ENCODE results near the gene TMEM35B. TPM values are rescaled to one million over a fixed set of nuclear protein-coding genes. Genes with fewer than 3 reads are reported as not detected.

Gene TMEM35B
- total and polyA plus RNA-seq, 4 donors: 31.3 to 68.4 (median 42.9) TPM

- H3K27me3 ChIP-seq (ENCODE audit: control insufficient read depth in 3 of 3, insufficient read depth in 3 of 3, low read length in 2 of 3): peaks cover 0 to 5% (median 0%) of the 10 kb centered on the region in 3 donors
- 80 to 83% methylated on average over 2 of the region's 2 CpGs for WGBS, 2 donors
These were observed 4.4 kb downstream of the TMEM35B start for GRCh38 chr1:34980715-34981114.

GRCh38 chr1:34978921-34979320, 6.2 kb downstream of the TMEM35B start:
- WGBS, 2 donors: 70 to 73% methylated on average over 6 of the region's 6 CpGs
- TF ChIP-seq CTCF (IDR thresholded peaks at IDR 0.05; ENCODE audit: control extremely low read depth, extremely low read depth): no peak
- H3K9ac ChIP-seq (ENCODE audit: insufficient read depth in 1 of 2, low read length in 2 of 2): no peak overlapping the region

More at GRCh38 chr1:34980715-34981114, 4.4 kb downstream of the TMEM35B start:
- Histone ChIP-seq H3K9ac (ENCODE audit: insufficient read depth in 1 of 2, low read length in 2 of 2) (no peak overlapping the region), H3K4me3 (no peak overlapping the region), H3K9me3 (ENCODE audit: control insufficient read depth in 4 of 4, insufficient read depth in 3 of 4, low read length in 3 of 4) (no peaks in the 10 kb centered on the region), H3K27ac (ENCODE audit: low read depth in 1 of 2, low read length in 1 of 2) (no peak overlapping the region), H3K36me3 (ENCODE audit: control insufficient read depth in 4 of 4, insufficient read depth in 4 of 4, low read length in 4 of 4) (peaks cover 0 to 9% (median 7%) of the 10 kb centered on the region in 4 donors), H3K4me1 (ENCODE audit: control insufficient read depth in 5 of 5, insufficient read depth in 5 of 5, low read length in 5 of 5) (peaks cover 5 to 13% (median 11%) of the 10 kb centered on the region in 5 donors)
- DNase-seq: no peak
- TF ChIP-seq CTCF (IDR thresholded peaks at IDR 0.05; ENCODE audit: control extremely low read depth, extremely low read depth): no peak
- ATAC-seq (ENCODE audit: insufficient read depth, low FRiP score): no peak

DNA sequence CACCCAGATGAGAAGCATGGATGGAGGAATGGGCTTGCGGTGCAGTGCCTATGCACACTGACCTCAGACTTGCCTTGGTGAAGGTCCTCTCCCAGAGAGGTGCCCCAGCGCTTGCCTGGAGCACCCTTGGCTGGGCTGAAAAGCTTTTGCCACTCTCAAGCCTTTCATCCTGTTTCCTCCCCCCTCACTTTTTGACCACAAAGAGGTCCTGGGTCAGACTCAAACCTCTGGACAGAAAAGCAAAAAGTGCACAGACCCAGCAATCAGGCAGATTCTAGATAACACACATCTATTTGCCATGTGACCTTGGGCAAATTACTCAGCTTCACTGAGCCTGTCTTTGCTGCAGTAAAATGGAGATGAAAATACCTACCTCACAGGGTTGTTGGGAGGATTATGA, 7.3 kb downstream of the TMEM35B start:
- DNase-seq (no peak), ATAC-seq (ENCODE audit: insufficient read depth, low FRiP score) (no peak)
- peaks cover 0 to 8% (median 7%) of the 10 kb centered on the region in 4 donors for H3K36me3 ChIP-seq (ENCODE audit: control insufficient read depth in 4 of 4, insufficient read depth in 4 of 4, low read length in 4 of 4)
- H3K4me3 ChIP-seq: no peak overlapping the region
- 91% methylated on average over 2 of the region's 2 CpGs for WGBS, 2 donors
- TF ChIP-seq CTCF (IDR thresholded peaks at IDR 0.05; ENCODE audit: control extremely low read depth, extremely low read depth): no peak
- no peaks in the 10 kb centered on the region for H3K9me3 ChIP-seq (ENCODE audit: control insufficient read depth in 4 of 4, insufficient read depth in 3 of 4, low read length in 3 of 4)
- peaks cover 0 to 3% (median 0%) of the 10 kb centered on the region in 5 donors for H3K4me1 ChIP-seq (ENCODE audit: control insufficient read depth in 5 of 5, insufficient read depth in 5 of 5, low read length in 5 of 5)
- H3K9ac ChIP-seq (ENCODE audit: insufficient read depth in 1 of 2, low read length in 2 of 2): no peak overlapping the region
- H3K27me3 ChIP-seq (ENCODE audit: control insufficient read depth in 3 of 3, insufficient read depth in 3 of 3, low read length in 2 of 3): peaks cover 0 to 5% (median 0%) of the 10 kb centered on the region in 3 donors
- no peak overlapping the region for H3K27ac ChIP-seq (ENCODE audit: low read depth in 1 of 2, low read length in 1 of 2)

More at GRCh38 chr1:34978921-34979320, 6.2 kb downstream of the TMEM35B start:
- ATAC-seq (ENCODE audit: insufficient read depth, low FRiP score) (no peak), DNase-seq (no peak)
- H3K9me3 ChIP-seq (ENCODE audit: control insufficient read depth in 4 of 4, insufficient read depth in 3 of 4, low read length in 3 of 4): no peaks in the 10 kb centered on the region
- no peak overlapping the region for H3K27ac ChIP-seq (ENCODE audit: low read depth in 1 of 2, low read length in 1 of 2)
- H3K4me3 ChIP-seq: no peak overlapping the region
- peaks cover 2 to 9% (median 6%) of the 10 kb centered on the region in 5 donors for H3K4me1 ChIP-seq (ENCODE audit: control insufficient read depth in 5 of 5, insufficient read depth in 5 of 5, low read length in 5 of 5)
- peaks cover 0 to 9% (median 7%) of the 10 kb centered on the region in 4 donors for H3K36me3 ChIP-seq (ENCODE audit: control insufficient read depth in 4 of 4, insufficient read depth in 4 of 4, low read length in 4 of 4)
- peaks cover 0 to 5% (median 0%) of the 10 kb centered on the region in 3 donors for H3K27me3 ChIP-seq (ENCODE audit: control insufficient read depth in 3 of 3, insufficient read depth in 3 of 3, low read length in 2 of 3)

- no peak overlapping the region for H3K27ac ChIP-seq (ENCODE audit: low read depth in 1 of 2, low read length in 1 of 2)
- ATAC-seq (ENCODE audit: insufficient read depth, low FRiP score) (no peak), DNase-seq (no peak)
- peaks cover 0 to 3% (median 0%) of the 10 kb centered on the region in 5 donors for H3K4me1 ChIP-seq (ENCODE audit: control insufficient read depth in 5 of 5, insufficient read depth in 5 of 5, low read length in 5 of 5)
- H3K9me3 ChIP-seq (ENCODE audit: control insufficient read depth in 4 of 4, insufficient read depth in 3 of 4, low read length in 3 of 4): no peaks in the 10 kb centered on the region
- no peak overlapping the region for H3K4me3 ChIP-seq
- no peak overlapping the region for H3K9ac ChIP-seq (ENCODE audit: insufficient read depth in 1 of 2, low read length in 2 of 2)
- peaks cover 0 to 8% (median 6%) of the 10 kb centered on the region in 4 donors for H3K36me3 ChIP-seq (ENCODE audit: control insufficient read depth in 4 of 4, insufficient read depth in 4 of 4, low read length in 4 of 4)
- no peak for TF ChIP-seq CTCF (IDR thresholded peaks at IDR 0.05; ENCODE audit: control extremely low read depth, extremely low read depth)
- H3K27me3 ChIP-seq (ENCODE audit: control insufficient read depth in 3 of 3, insufficient read depth in 3 of 3, low read length in 2 of 3): peaks cover 0 to 5% (median 0%) of the 10 kb centered on the region in 3 donors
- 94 to 97% methylated on average over 13 of the region's 13 CpGs for WGBS, 2 donors
These were observed 8.0 kb downstream of the TMEM35B start for GRCh38 chr1:34977210-34977471.

Data from lung (tissue), 12 donors.